Effector memory CD4-positive, alpha-beta T cell (primary cell): ENCODE measurements around the gene ZNF821.

Source experiments
- DNase-seq, 3 donors: peaks; one replicate each; pipeline ENCODE4 v3.0.0-alpha.2; 2020
- H3K27ac ChIP-seq: 2 replicates; pipeline ENCODE4 v1.7.0; 2013; ENCODE audit warnings: mild to moderate bottlenecking, low read length, moderate library complexity; ENCODE audit not compliant: insufficient read depth, poor library complexity, severe bottlenecking
- H3K27me3 ChIP-seq: replicated peaks from 2 replicates; pipeline ENCODE4 v1.7.0; 2013; ENCODE audit warnings: mild to moderate bottlenecking, low read length; ENCODE audit not compliant: insufficient read depth, control insufficient read depth, poor library complexity, severe bottlenecking
- H3K36me3 ChIP-seq: 2 replicates; pipeline ENCODE4 v1.7.0; 2013; ENCODE audit warnings: mild to moderate bottlenecking, low read length, moderate library complexity; ENCODE audit not compliant: control insufficient read depth, insufficient read depth
- H3K4me1 ChIP-seq: 2 replicates; pipeline ENCODE4 v1.7.0; 2013; ENCODE audit warnings: low read length, mild to moderate bottlenecking; ENCODE audit not compliant: control insufficient read depth, insufficient read depth, poor library complexity, severe bottlenecking
- H3K4me3 ChIP-seq: 2 replicates; pipeline ENCODE4 v1.7.0; 2013; ENCODE audit warnings: low read length, low read depth, mild to moderate bottlenecking; ENCODE audit not compliant: insufficient read depth, poor library complexity, severe bottlenecking
- H3K9me3 ChIP-seq: 2 replicates; pipeline ENCODE4 v1.7.0; 2013; ENCODE audit warnings: mild to moderate bottlenecking, low read length, moderate library complexity; ENCODE audit not compliant: control insufficient read depth

The ZNF821 gene

GRCh38 chr16:71889147-71889546, 5.2 kb upstream of the ZNF821 start:
- Histone ChIP-seq H3K27ac (no peak overlapping the region), H3K27me3 (no peaks in the 10 kb centered on the region), H3K9me3 (no peaks in the 10 kb centered on the region), H3K4me3 (no peak overlapping the region), H3K36me3 (no peaks in the 10 kb centered on the region), H3K4me1 (no peaks in the 10 kb centered on the region)
- no peak for DNase-seq

GRCh38 chr16:71885261-71885650, 1.3 kb upstream of the ZNF821 start:
- H3K4me1 ChIP-seq: peaks cover 16% of the 10 kb centered on the region
- H3K27ac ChIP-seq: no peak overlapping the region
- no peaks in the 10 kb centered on the region for H3K9me3 ChIP-seq
- no peaks in the 10 kb centered on the region for H3K27me3 ChIP-seq
- no peaks in the 10 kb centered on the region for H3K36me3 ChIP-seq
- no peak for DNase-seq
- H3K4me3 ChIP-seq: no peak overlapping the region

GRCh38 chr16:71883168-71883848, 674 bp downstream of the ZNF821 start:
- Histone ChIP-seq H3K4me1 (peaks cover 22% of the 10 kb centered on the region), H3K27ac (peak overlapping the region; percentile 91), H3K9me3 (no peaks in the 10 kb centered on the region), H3K36me3 (peaks cover 4% of the 10 kb centered on the region), H3K27me3 (no peaks in the 10 kb centered on the region), H3K4me3 (peak overlapping the region; percentile 87)
- peak; percentile 43 to 45 (median 44) for DNase-seq

GRCh38 chr16:71882505-71883167, 1.3 kb downstream of the ZNF821 start:
- H3K27me3 ChIP-seq: no peaks in the 10 kb centered on the region
- H3K4me1 ChIP-seq: peaks cover 22% of the 10 kb centered on the region
- peak; percentile 55 to 73 (median 58) for DNase-seq
- peaks cover 5% of the 10 kb centered on the region for H3K36me3 ChIP-seq
- H3K4me3 ChIP-seq: peak overlapping the region; percentile 87
- H3K27ac ChIP-seq: peak overlapping the region; percentile 91
- no peaks in the 10 kb centered on the region for H3K9me3 ChIP-seq

GRCh38 chr16:71880176-71880575, 3.8 kb downstream of the ZNF821 start:
- no peaks in the 10 kb centered on the region for H3K27me3 ChIP-seq
- no peak overlapping the region for H3K27ac ChIP-seq
- H3K4me3 ChIP-seq: no peak overlapping the region
- H3K9me3 ChIP-seq: no peaks in the 10 kb centered on the region
- DNase-seq: no peak
- peaks cover 22% of the 10 kb centered on the region for H3K4me1 ChIP-seq
- H3K36me3 ChIP-seq: peaks cover 15% of the 10 kb centered on the region

GRCh38 chr16:71878911-71879310, 5.1 kb downstream of the ZNF821 start:
- no peaks in the 10 kb centered on the region for H3K27me3 ChIP-seq
- H3K4me3 ChIP-seq: no peak overlapping the region
- H3K27ac ChIP-seq: no peak overlapping the region
- H3K9me3 ChIP-seq: no peaks in the 10 kb centered on the region
- DNase-seq: no peak
- peaks cover 15% of the 10 kb centered on the region for H3K36me3 ChIP-seq
- peaks cover 22% of the 10 kb centered on the region for H3K4me1 ChIP-seq

- Histone ChIP-seq H3K36me3 (peaks cover 10% of the 10 kb centered on the region), H3K4me1 (no peaks in the 10 kb centered on the region)
- DNase-seq: no peak
Observed at GRCh38 chr16:71873199-71873598, 10.8 kb downstream of the ZNF821 start.

GRCh38 chr16:71870818-71871217, 13.2 kb downstream of the ZNF821 start:
- H3K4me1 ChIP-seq: no peaks in the 10 kb centered on the region

More at GRCh38 chr16:71873199-71873598, 10.8 kb downstream of the ZNF821 start:
- no peaks in the 10 kb centered on the region for H3K9me3 ChIP-seq
- no peak overlapping the region for H3K27ac ChIP-seq
- no peak overlapping the region for H3K4me3 ChIP-seq
- no peaks in the 10 kb centered on the region for H3K27me3 ChIP-seq

GRCh38 chr16:71869089-71869488, 14.9 kb downstream of the ZNF821 start:
- H3K9me3 ChIP-seq: no peaks in the 10 kb centered on the region
- no peaks in the 10 kb centered on the region for H3K4me1 ChIP-seq
- no peak for DNase-seq
- H3K27me3 ChIP-seq: no peaks in the 10 kb centered on the region
- H3K36me3 ChIP-seq: peaks cover 25% of the 10 kb centered on the region
- no peak overlapping the region for H3K27ac ChIP-seq
- H3K4me3 ChIP-seq: no peak overlapping the region

More at GRCh38 chr16:71870818-71871217, 13.2 kb downstream of the ZNF821 start:
- no peak overlapping the region for H3K27ac ChIP-seq
- no peak for DNase-seq
- H3K9me3 ChIP-seq: no peaks in the 10 kb centered on the region
- H3K36me3 ChIP-seq: peaks cover 13% of the 10 kb centered on the region
- H3K4me3 ChIP-seq: no peak overlapping the region
- H3K27me3 ChIP-seq: no peaks in the 10 kb centered on the region

GRCh38 chr16:71867939-71868338, 16.0 kb downstream of the ZNF821 start:
- H3K27ac ChIP-seq: no peak overlapping the region
- no peak overlapping the region for H3K4me3 ChIP-seq
- H3K27me3 ChIP-seq: no peaks in the 10 kb centered on the region
- H3K9me3 ChIP-seq: no peaks in the 10 kb centered on the region
- no peaks in the 10 kb centered on the region for H3K4me1 ChIP-seq
- no peak for DNase-seq
- peaks cover 34% of the 10 kb centered on the region for H3K36me3 ChIP-seq
